GM12878 (cell line): ENCODE results near the gene GPRC5D. TPM values are rescaled to one million over a fixed set of nuclear protein-coding genes. Genes with fewer than 3 reads are reported as not detected.
A peak's percentile ranks its signal among the peaks of the same experiment; 100 is the strongest.

Experiments
- ATAC-seq: fragments of 200-7000 bp; cut with Tn5 transposase; 3 replicates; pipeline ENCODE4 v1.9.1; 2020; ENCODE audit warnings: mild to moderate bottlenecking, moderate library complexity
- BruUV-seq: library from RNA; stranded (reverse); fragments of 400-500 nt; replicated peaks from 2 replicates; lab custom pipeline; 2021; lab: Mats Ljungman, UMichigan
- CTCF ChIA-PET: fragments of 300-600 bp; sonication (Branson Sonifier 250); formaldehyde crosslinking; extraction: SDS; loops from one replicate; lab custom pipeline; 2021; ENCODE audit warnings: inconsistent platforms; lab: Yijun Ruan, JAX
- POLR2A ChIA-PET: fragments of 350-600 bp; formaldehyde crosslinking; extraction: SDS; loops from one replicate; lab custom pipeline; 2021; ENCODE audit warnings: inconsistent platforms; lab: Charles Lee
- RAD21 ChIA-PET: fragments of 300-600 bp; sonication (Branson Sonifier 250); formaldehyde crosslinking; loops from one replicate; lab custom pipeline; 2023; ENCODE audit warnings: antibody characterized with exemption; ENCODE audit not compliant: unreplicated experiment; lab: Charles Lee
- SMC1A ChIA-PET: fragments of 300-600 bp; sonication (Branson Sonifier 250); formaldehyde crosslinking; loops from one replicate; lab custom pipeline; 2023; ENCODE audit not compliant: unreplicated experiment, uncharacterized antibody; lab: Charles Lee
- DNase-seq: peaks from one replicate; pipeline ENCODE4 v3.0.0-alpha.2; 2011; ENCODE audit warnings: low read depth, low spot score
- FAIRE-seq: peaks from 3 replicates; lab custom pipeline; 2011; peaks lifted over from hg19 to GRCh38; lab: Jason Lieb, UNC
- H2AFZ ChIP-seq: 2 replicates; pipeline ENCODE4 v1.6.0; 2011; ENCODE audit warnings: low read depth, low read length, control low read depth; ENCODE audit not compliant: control insufficient read depth
- H3K27ac ChIP-seq: 2 replicates; pipeline ENCODE4 v1.5.1; 2011; ENCODE audit warnings: control low read depth; ENCODE audit not compliant: control insufficient read depth, insufficient read depth
- H3K27me3 ChIP-seq, 2 experiments: replicated peaks in 1 of 2; 2 replicates each; pipeline versions ENCODE4 v1.6.0 to v1.6.1; 2011; ENCODE audit warnings: low read length in 1 of 2; ENCODE audit not compliant: control insufficient read depth in 2 of 2, insufficient read depth in 2 of 2
- H3K36me3 ChIP-seq, 2 experiments: 2 replicates each; pipeline ENCODE4 v1.5.1; 2011; ENCODE audit warnings: low read length in 1 of 2; ENCODE audit not compliant: control insufficient read depth in 2 of 2, insufficient read depth in 2 of 2
- H3K4me1 ChIP-seq: 2 replicates; pipeline ENCODE4 v1.6.1; 2011; ENCODE audit warnings: mild to moderate bottlenecking, low read length, moderate library complexity, mixed read lengths; ENCODE audit not compliant: control insufficient read depth, insufficient read depth
- H3K4me2 ChIP-seq: 2 replicates; pipeline ENCODE4 v1.6.0; 2011; ENCODE audit warnings: control low read depth; ENCODE audit not compliant: control insufficient read depth, insufficient read depth
- H3K4me3 ChIP-seq: fragments of 200-600 bp; sonication (generic); 2 replicates; pipeline ENCODE4 v1.5.1; 2016
- H3K79me2 ChIP-seq: 2 replicates; pipeline ENCODE4 v1.6.0; 2011; ENCODE audit warnings: low read length; ENCODE audit not compliant: control insufficient read depth, insufficient read depth
- H3K9ac ChIP-seq: 2 replicates; pipeline ENCODE4 v1.8.0; 2011; ENCODE audit warnings: low read length, control low read depth, mixed read lengths; ENCODE audit not compliant: control insufficient read depth, insufficient read depth
- H3K9me3 ChIP-seq: replicated peaks from 3 replicates; pipeline ENCODE4 v1.5.1; 2011; ENCODE audit warnings: mild to moderate bottlenecking, low read length; ENCODE audit not compliant: control insufficient read depth, insufficient read depth
- H4K20me1 ChIP-seq: 2 replicates; pipeline ENCODE4 v1.6.0; 2011; ENCODE audit not compliant: control insufficient read depth, insufficient read depth
- CHD1 ChIP-seq: IDR thresholded peaks from 2 replicates; pipeline ENCODE4 v1.6.1; 2012; ENCODE audit warnings: low read depth, low read length, improper control_type of control experiment
- NR2F1 ChIP-seq: fragments of 450-650 bp; conservative IDR thresholded peaks from 2 replicates; pipeline ENCODE4 v1.6.1; 2017; ENCODE audit warnings: mild to moderate bottlenecking
- PAX5 ChIP-seq: IDR thresholded peaks from 2 replicates; pipeline ENCODE4 v1.6.1; 2011; ENCODE audit warnings: low read depth, low read length, borderline replicate concordance
- POLR2A ChIP-seq: IDR thresholded peaks from 2 replicates; pipeline ENCODE4 v1.6.1; 2011; ENCODE audit warnings: low read depth, mild to moderate bottlenecking, low read length
- REST ChIP-seq: IDR thresholded peaks from 2 replicates; pipeline ENCODE4 v1.6.1; 2012; ENCODE audit warnings: mild to moderate bottlenecking, low read depth, low read length
- STAT3 ChIP-seq: IDR thresholded peaks from 2 replicates; pipeline ENCODE4 v1.6.1; 2011; ENCODE audit warnings: low read depth, low read length, improper control_type of control experiment
- ZBTB40 ChIP-seq: fragments of 450-650 bp; IDR thresholded peaks from 2 replicates; pipeline ENCODE4 v1.6.1; 2016; ENCODE audit warnings: mild to moderate bottlenecking, moderate library complexity, borderline replicate concordance
- WGBS: methylation state at CpG from one replicate; pipeline ENCODE4 v1.1.6; 2016; ENCODE audit warnings: low lambda C conversion rate; ENCODE audit not compliant: insufficient replicate concordance, insufficient coverage; ENCODE audit errors: missing lambda C conversion rate; 5-methylcytosine and 5-hydroxymethylcytosine counted together
- in situ Hi-C: fragments of 300-500 bp; cut with MboI; formaldehyde crosslinking; loops from 9 replicates; pipeline ENCODE4 v1.14.3; 2018; ENCODE audit warnings: mixed read lengths
- intact Hi-C: fragments of 100-400 bp; cut with micrococcal nuclease; formaldehyde crosslinking; loops from one replicate; pipeline ENCODE4 v1.14.2; 2022; ENCODE audit not compliant: unreplicated experiment
- polyA plus RNA-seq, 11 experiments: library from polyadenylated mRNA; depleted of rRNA in 4 of 11; unstranded in 6 of 11; stranded (reverse) in 5 of 11; fragments of >200 nt; fragmentation: Nextera tagmentation in 4 of 11; fragmentation: Illumina TruSeq in 1 of 11; extraction: Ambion mirVana in 4 of 11; extraction: Trizol in 1 of 11; gene quantifications; 1 replicate in 1 of 11; 2 replicates in 10 of 11; pipeline versions ENCODE4 v1.2.1 to v1.2.3, GENCODE V29; 2011 to 2016; ENCODE audit warnings: inconsistent platforms in 2 of 11, missing spikeins in 2 of 11, low read depth in 1 of 11
- total RNA-seq, 4 experiments: library from RNA; depleted of rRNA in 3 of 4; stranded (reverse); fragments of >200 nt in 3 of 4; fragmentation: Illumina TruSeq in 1 of 4; extraction: Trizol in 1 of 4; gene quantifications; 2 replicates each; pipeline versions ENCODE4 v1.2.1 to v1.2.3, GENCODE V29; 2013 to 2021
- TF ChIP-seq, protein P1 (sequence below): fragments of 150-350 bp; IDR thresholded peaks from 2 replicates; pipeline ENCODE4 v1.6.1; 2016; ENCODE audit warnings: low read depth, low read length
- TF ChIP-seq, protein P2 (sequence below): fragments of 450-650 bp; formaldehyde crosslinking; IDR thresholded peaks from 2 replicates; pipeline ENCODE4 v1.4.0; 2022; ENCODE audit warnings: mild to moderate bottlenecking, moderate library complexity

The GPRC5D gene
- total and polyA plus RNA-seq, 10 of the 15 experiments (the other 5 are each of a cell fraction or from before 2014, with no cell fraction given), result 0.18 to 0.90 (median 0.37) TPM; not detected in 3

DNA sequence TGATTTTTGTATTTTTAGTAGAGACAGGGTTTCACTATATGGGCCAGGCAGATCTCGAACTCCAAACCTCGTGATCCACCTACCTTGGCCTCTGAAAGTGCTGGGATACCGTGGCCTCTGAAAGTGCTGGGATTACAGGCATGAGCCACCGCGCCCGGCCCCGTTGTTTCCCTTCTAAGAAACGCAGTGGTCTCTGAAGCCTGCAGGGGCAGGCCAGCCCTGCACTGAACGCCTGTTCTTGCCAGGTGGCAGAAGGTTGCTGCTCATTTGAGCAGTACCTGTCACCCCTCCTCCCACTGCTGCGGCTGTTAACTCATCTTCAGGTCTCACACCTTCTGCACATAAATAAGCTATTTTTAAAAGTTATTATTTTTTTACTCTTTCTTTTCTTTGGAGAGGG, 36.3 kb downstream of the GPRC5D start:
- ATAC-seq (peak; percentile 15; the same call in 1 of the 3 replicates), DNase-seq (no peak), FAIRE-seq (no peak)
- no TSS peak for BruUV-seq
- Histone ChIP-seq H3K4me3 (no peak overlapping the region), H3K4me1 (no peaks in the 10 kb centered on the region), H3K27ac (no peak overlapping the region), H3K79me2 (no peaks in the 10 kb centered on the region), H3K4me2 (no peak overlapping the region), H3K9ac (no peak overlapping the region), H4K20me1 (no peaks in the 10 kb centered on the region; the same call in 1 of the 2 replicates), H3K27me3 (peaks cover 2 to 3% of the 10 kb centered on the region in 2 experiments; a peak in 2 of 4 replicates), H2AFZ (no peak overlapping the region), H3K9me3 (no peaks in the 10 kb centered on the region), H3K36me3 (no peaks in the 10 kb centered on the region)
- in situ Hi-C loops (no loop called here), intact Hi-C loops (loop anchor here (1.0 to 2.0 kb wide), 4 partner anchors 67 to 319 kb away; no protein-coding TSS in a partner anchor)
- WGBS, result 58% methylated on average over 10 of the region's 10 CpGs
- RAD21 ChIA-PET, result interaction anchor here (0.6 to 2.7 kb wide), 11 partner anchors 9 to 298 kb away, joined by 3 to 21 read pairs (median 4); partner anchors contain the start of gene GPRC5A
- POLR2A ChIA-PET, result no interaction called here
- SMC1A ChIA-PET, result interaction anchor here (0.7 to 4.5 kb wide), 12 partner anchors 9 to 305 kb away, joined by 3 to 50 read pairs (median 4); no protein-coding TSS in a partner anchor
- CTCF ChIA-PET, result interaction anchor here (1.0 to 9.2 kb wide), 14 partner anchors 16 to 339 kb away, joined by 3 to 105 read pairs (median 5); partner anchors contain the start of genes APOLD1 and GPRC5A
- no peak for TF ChIP-seq CHD1
- no peak for TF ChIP-seq REST
- no peak for TF ChIP-seq PAX5
- TF ChIP-seq, protein P1, sequence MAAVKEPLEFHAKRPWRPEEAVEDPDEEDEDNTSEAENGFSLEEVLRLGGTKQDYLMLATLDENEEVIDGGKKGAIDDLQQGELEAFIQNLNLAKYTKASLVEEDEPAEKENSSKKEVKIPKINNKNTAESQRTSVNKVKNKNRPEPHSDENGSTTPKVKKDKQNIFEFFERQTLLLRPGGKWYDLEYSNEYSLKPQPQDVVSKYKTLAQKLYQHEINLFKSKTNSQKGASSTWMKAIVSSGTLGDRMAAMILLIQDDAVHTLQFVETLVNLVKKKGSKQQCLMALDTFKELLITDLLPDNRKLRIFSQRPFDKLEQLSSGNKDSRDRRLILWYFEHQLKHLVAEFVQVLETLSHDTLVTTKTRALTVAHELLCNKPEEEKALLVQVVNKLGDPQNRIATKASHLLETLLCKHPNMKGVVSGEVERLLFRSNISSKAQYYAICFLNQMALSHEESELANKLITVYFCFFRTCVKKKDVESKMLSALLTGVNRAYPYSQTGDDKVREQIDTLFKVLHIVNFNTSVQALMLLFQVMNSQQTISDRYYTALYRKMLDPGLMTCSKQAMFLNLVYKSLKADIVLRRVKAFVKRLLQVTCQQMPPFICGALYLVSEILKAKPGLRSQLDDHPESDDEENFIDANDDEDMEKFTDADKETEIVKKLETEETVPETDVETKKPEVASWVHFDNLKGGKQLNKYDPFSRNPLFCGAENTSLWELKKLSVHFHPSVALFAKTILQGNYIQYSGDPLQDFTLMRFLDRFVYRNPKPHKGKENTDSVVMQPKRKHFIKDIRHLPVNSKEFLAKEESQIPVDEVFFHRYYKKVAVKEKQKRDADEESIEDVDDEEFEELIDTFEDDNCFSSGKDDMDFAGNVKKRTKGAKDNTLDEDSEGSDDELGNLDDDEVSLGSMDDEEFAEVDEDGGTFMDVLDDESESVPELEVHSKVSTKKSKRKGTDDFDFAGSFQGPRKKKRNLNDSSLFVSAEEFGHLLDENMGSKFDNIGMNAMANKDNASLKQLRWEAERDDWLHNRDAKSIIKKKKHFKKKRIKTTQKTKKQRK, result no peak
- no peak for TF ChIP-seq POLR2A
- no peak for TF ChIP-seq STAT3
- TF ChIP-seq, protein P2, sequence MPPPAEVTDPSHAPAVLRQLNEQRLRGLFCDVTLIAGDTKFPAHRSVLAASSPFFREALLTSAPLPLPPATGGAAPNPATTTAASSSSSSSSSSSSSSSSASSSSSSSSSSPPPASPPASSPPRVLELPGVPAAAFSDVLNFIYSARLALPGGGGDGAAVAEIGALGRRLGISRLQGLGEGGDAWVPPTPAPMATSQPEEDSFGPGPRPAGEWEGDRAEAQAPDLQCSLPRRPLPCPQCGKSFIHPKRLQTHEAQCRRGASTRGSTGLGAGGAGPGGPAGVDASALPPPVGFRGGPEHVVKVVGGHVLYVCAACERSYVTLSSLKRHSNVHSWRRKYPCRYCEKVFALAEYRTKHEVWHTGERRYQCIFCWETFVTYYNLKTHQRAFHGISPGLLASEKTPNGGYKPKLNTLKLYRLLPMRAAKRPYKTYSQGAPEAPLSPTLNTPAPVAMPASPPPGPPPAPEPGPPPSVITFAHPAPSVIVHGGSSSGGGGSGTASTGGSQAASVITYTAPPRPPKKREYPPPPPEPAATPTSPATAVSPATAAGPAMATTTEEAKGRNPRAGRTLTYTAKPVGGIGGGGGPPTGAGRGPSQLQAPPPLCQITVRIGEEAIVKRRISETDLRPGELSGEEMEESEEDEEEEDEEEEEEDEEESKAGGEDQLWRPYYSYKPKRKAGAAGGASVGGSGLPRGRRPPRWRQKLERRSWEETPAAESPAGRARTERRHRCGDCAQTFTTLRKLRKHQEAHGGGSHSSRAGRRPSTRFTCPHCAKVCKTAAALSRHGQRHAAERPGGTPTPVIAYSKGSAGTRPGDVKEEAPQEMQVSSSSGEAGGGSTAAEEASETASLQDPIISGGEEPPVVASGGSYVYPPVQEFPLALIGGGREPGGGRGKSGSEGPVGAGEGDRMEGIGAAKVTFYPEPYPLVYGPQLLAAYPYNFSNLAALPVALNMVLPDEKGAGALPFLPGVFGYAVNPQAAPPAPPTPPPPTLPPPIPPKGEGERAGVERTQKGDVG, result no peak
- TF ChIP-seq NR2F1, result no peak
- no peak for TF ChIP-seq ZBTB40
